CD14-positive monocyte (primary cell): Measurements from ENCODE around the gene GRK3. TPM values are rescaled to one million over a fixed set of nuclear protein-coding genes. Genes with fewer than 3 reads are reported as not detected.

Experiments
- DNase-seq, 3 donors: peaks; one replicate each; pipeline ENCODE4 v3.0.0-alpha.2; 2011 to 2022
- H2AFZ ChIP-seq: 2 replicates; pipeline ENCODE4 v1.6.0; 2012; ENCODE audit warnings: mild to moderate bottlenecking, low read depth, low read length, inconsistent platforms; ENCODE audit not compliant: insufficient read depth, poor library complexity, severe bottlenecking
- H3K27ac ChIP-seq, 2 donors: 1 replicate in 1 of 2; 2 replicates in 1 of 2; pipeline ENCODE4 v1.5.1; 2012 to 2013; ENCODE audit warnings: low read length in 2 of 2, control low read depth in 1 of 2, inconsistent platforms in 1 of 2, low read depth in 1 of 2, mild to moderate bottlenecking in 1 of 2
- H3K27me3 ChIP-seq, 2 donors: one replicate each; pipeline versions ENCODE4 v1.6.0 to v1.6.1; 2011 to 2013; ENCODE audit warnings: low read length in 2 of 2; ENCODE audit not compliant: control insufficient read depth in 2 of 2, insufficient read depth in 2 of 2
- H3K36me3 ChIP-seq, 2 donors: replicated peaks in 1 of 2; 1 replicate in 1 of 2; 2 replicates in 1 of 2; pipeline versions ENCODE4 v1.5.1 to v1.6.1; 2012 to 2013; ENCODE audit warnings: low read length in 2 of 2, control low read depth in 1 of 2, inconsistent platforms in 1 of 2, mild to moderate bottlenecking in 1 of 2; ENCODE audit not compliant: insufficient read depth in 2 of 2, control insufficient read depth in 1 of 2
- H3K4me1 ChIP-seq, 2 donors: 1 replicate in 1 of 2; 2 replicates in 1 of 2; pipeline versions ENCODE4 v1.5.1 to v1.6.1; 2012 to 2013; ENCODE audit warnings: low read length in 2 of 2, control low read depth in 1 of 2, inconsistent platforms in 1 of 2, mild to moderate bottlenecking in 1 of 2, moderate library complexity in 1 of 2; ENCODE audit not compliant: insufficient read depth in 2 of 2, control insufficient read depth in 1 of 2
- H3K4me2 ChIP-seq: replicated peaks from 2 replicates; pipeline ENCODE3; 2012; ENCODE audit warnings: low read length, moderate library complexity, mild to moderate bottlenecking; ENCODE audit not compliant: poor library complexity, severe bottlenecking; ENCODE audit errors: extremely low read depth
- H3K4me3 ChIP-seq, 3 experiments: fragments of 200-600 bp in 1 of 3; sonication (generic) in 1 of 3; replicated peaks in 1 of 3; 1 replicate in 2 of 3; 2 replicates in 1 of 3; pipeline ENCODE4 v1.5.1; 2011 to 2013; ENCODE audit warnings: low read length in 3 of 3, mild to moderate bottlenecking in 3 of 3, control low read depth in 2 of 3, low read depth in 2 of 3, inconsistent platforms in 1 of 3, moderate library complexity in 1 of 3
- H3K79me2 ChIP-seq: 2 replicates; pipeline ENCODE4 v1.6.0; 2012; ENCODE audit warnings: mild to moderate bottlenecking, control low read depth, inconsistent platforms, low read length, moderate library complexity; ENCODE audit not compliant: insufficient read depth
- H3K9ac ChIP-seq: 2 replicates; pipeline ENCODE4 v1.6.0; 2017; ENCODE audit warnings: low read length, mild to moderate bottlenecking; ENCODE audit not compliant: insufficient read depth, poor library complexity, severe bottlenecking
- H3K9me3 ChIP-seq, 2 donors: replicated peaks in 1 of 2; 1 replicate in 1 of 2; 2 replicates in 1 of 2; pipeline versions ENCODE4 v1.5.1 to v1.6.1; 2012 to 2013; ENCODE audit warnings: low read length in 2 of 2, control low read depth in 1 of 2; ENCODE audit not compliant: control insufficient read depth in 1 of 2, insufficient read depth in 1 of 2
- H4K20me1 ChIP-seq: 2 replicates; pipeline ENCODE4 v1.6.0; 2012; ENCODE audit warnings: mild to moderate bottlenecking, low read length, control low read depth, moderate library complexity; ENCODE audit not compliant: insufficient read depth
- H3K27ac Mint-ChIP-seq, 7 donors: one replicate each; pipeline ENCODE4 v1.8.0; 2020; ENCODE audit warnings: mild to moderate bottlenecking in 7 of 7, mixed read lengths in 7 of 7, moderate library complexity in 6 of 7, inconsistent platforms in 2 of 7
- H3K27me3 Mint-ChIP-seq, 3 donors: one replicate each; pipeline ENCODE4 v1.8.0; 2021 to 2022; ENCODE audit warnings: low read depth in 3 of 3, mild to moderate bottlenecking in 3 of 3, mixed read lengths in 3 of 3, moderate library complexity in 3 of 3, inconsistent platforms in 1 of 3
- H3K36me3 Mint-ChIP-seq, 2 donors: one replicate each; pipeline ENCODE4 v1.8.0; 2020; ENCODE audit warnings: mixed read lengths in 2 of 2, inconsistent platforms in 1 of 2, mild to moderate bottlenecking in 1 of 2
- H3K4me1 Mint-ChIP-seq: one replicate; pipeline ENCODE4 v1.8.0; 2020; ENCODE audit warnings: mild to moderate bottlenecking, mixed read lengths
- H3K4me3 Mint-ChIP-seq, 2 donors: one replicate each; pipeline ENCODE4 v1.8.0; 2020; ENCODE audit warnings: mild to moderate bottlenecking in 2 of 2, mixed read lengths in 2 of 2, moderate library complexity in 1 of 2
- H3K9me3 Mint-ChIP-seq, 7 donors: one replicate each; pipeline ENCODE4 v1.8.0; 2020 to 2022; ENCODE audit warnings: mixed read lengths in 7 of 7, mild to moderate bottlenecking in 6 of 7, moderate library complexity in 6 of 7, inconsistent platforms in 2 of 7
- WGBS: methylation state at CpG from one replicate; pipeline ENCODE4 v1.1.5; 2013; ENCODE audit warnings: missing lambda C conversion rate; ENCODE audit not compliant: insufficient coverage; 5-methylcytosine and 5-hydroxymethylcytosine counted together
- intact Hi-C, 2 donors: fragments of 100-400 bp; cut with micrococcal nuclease; formaldehyde crosslinking; loops; one replicate each; pipeline versions ENCODE4 v1.15.0 to v1.15.1; 2023
- polyA plus RNA-seq, 3 donors: library from polyadenylated mRNA; depleted of rRNA in 1 of 3; unstranded in 2 of 3; stranded (reverse) in 1 of 3; fragments of 300-500 nt in 2 of 3; fragments of >200 nt in 1 of 3; fragmentation: Illumina TruSeq in 2 of 3; gene quantifications; 1 replicate in 2 of 3; 2 replicates in 1 of 3; pipeline ENCODE4 v1.2.3, GENCODE V29; 2012 to 2021
- TF ChIP-seq, protein P1 (sequence below): fragments of 200-600 bp; IDR thresholded peaks from one replicate; pipeline ENCODE4 v1.8.0; 2022; ENCODE audit warnings: antibody characterized with exemption, mild to moderate bottlenecking

GRK3 gene
- polyA plus RNA-seq, 3 donors: 8.3 to 33.3 (median 9.6) TPM

DNA sequence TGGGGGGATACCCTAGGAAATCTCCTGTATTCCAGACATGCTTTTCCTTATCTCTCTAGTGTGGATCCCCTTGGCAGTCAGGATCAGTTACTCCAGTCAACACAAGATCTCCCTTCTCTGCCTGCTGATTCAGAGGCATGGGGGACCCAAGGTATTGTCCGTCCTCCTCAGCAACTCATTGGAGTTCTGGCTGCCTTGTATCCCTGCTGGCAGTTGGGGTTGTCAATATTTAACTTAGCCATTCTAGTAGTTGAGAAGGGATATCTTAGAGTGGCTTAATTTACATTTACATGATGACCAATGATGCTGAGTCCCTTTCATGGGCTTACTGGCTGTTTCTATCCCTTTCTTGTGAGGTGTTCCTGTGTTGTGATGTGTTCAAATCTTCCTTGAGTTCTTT is 74.2 kb downstream of the GRK3 start:
- Histone ChIP-seq H3K27me3 (no peaks in the 10 kb centered on the region), H3K27ac (no peak overlapping the region), H2AFZ (no peak overlapping the region), H3K9me3 (no peaks in the 10 kb centered on the region), H3K4me1 (no peaks in the 10 kb centered on the region), H4K20me1 (peaks cover 100% of the 10 kb centered on the region), H3K4me3 (no peak overlapping the region), H3K9ac (no peak overlapping the region), H3K4me2 (no peak overlapping the region), H3K36me3 (peaks cover 20 to 66% of the 10 kb centered on the region in 2 donors), H3K79me2 (peaks cover 97% of the 10 kb centered on the region)
- Mint-ChIP-seq H3K9me3 (peaks cover 0 to 11% (median 4%) of the 10 kb centered on the region in 7 donors), H3K4me1 (peaks cover 2% of the 10 kb centered on the region), H3K4me3 (no peak overlapping the region), H3K36me3 (peaks cover 33 to 42% of the 10 kb centered on the region in 2 donors), H3K27ac (peak overlapping the region in 1 of 7 donors; percentile 18), H3K27me3 (peaks cover 0 to 2% (median 0%) of the 10 kb centered on the region in 3 donors)
- DNase-seq: no peak
- TF ChIP-seq, protein P1, sequence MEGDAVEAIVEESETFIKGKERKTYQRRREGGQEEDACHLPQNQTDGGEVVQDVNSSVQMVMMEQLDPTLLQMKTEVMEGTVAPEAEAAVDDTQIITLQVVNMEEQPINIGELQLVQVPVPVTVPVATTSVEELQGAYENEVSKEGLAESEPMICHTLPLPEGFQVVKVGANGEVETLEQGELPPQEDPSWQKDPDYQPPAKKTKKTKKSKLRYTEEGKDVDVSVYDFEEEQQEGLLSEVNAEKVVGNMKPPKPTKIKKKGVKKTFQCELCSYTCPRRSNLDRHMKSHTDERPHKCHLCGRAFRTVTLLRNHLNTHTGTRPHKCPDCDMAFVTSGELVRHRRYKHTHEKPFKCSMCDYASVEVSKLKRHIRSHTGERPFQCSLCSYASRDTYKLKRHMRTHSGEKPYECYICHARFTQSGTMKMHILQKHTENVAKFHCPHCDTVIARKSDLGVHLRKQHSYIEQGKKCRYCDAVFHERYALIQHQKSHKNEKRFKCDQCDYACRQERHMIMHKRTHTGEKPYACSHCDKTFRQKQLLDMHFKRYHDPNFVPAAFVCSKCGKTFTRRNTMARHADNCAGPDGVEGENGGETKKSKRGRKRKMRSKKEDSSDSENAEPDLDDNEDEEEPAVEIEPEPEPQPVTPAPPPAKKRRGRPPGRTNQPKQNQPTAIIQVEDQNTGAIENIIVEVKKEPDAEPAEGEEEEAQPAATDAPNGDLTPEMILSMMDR: no peak
- WGBS: no CpG with 5 or more reads among the region's 1 CpG
- intact Hi-C loops: no loop called here

GRCh38 chr22:25641650-25642049 is 77.2 kb downstream of the GRK3 start:
- Histone ChIP-seq H3K79me2 (peaks cover 92% of the 10 kb centered on the region), H3K9me3 (no peaks in the 10 kb centered on the region), H3K4me2 (no peak overlapping the region), H2AFZ (no peak overlapping the region), H4K20me1 (peaks cover 100% of the 10 kb centered on the region), H3K27ac (peak overlapping the region in 1 of 2 donors; percentile 14), H3K9ac (no peak overlapping the region), H3K36me3 (peaks cover 34 to 90% of the 10 kb centered on the region in 2 donors), H3K4me3 (no peak overlapping the region), H3K27me3 (no peaks in the 10 kb centered on the region), H3K4me1 (no peaks in the 10 kb centered on the region)
- DNase-seq: no peak
- peaks cover 0 to 2% (median 0%) of the 10 kb centered on the region in 3 donors for H3K27me3 Mint-ChIP-seq
- H3K9me3 Mint-ChIP-seq: peaks cover 0 to 11% (median 4%) of the 10 kb centered on the region in 7 donors
- H3K27ac Mint-ChIP-seq: peak overlapping the region in 1 of 7 donors; percentile 43
- H3K36me3 Mint-ChIP-seq: peaks cover 48 to 68% of the 10 kb centered on the region in 2 donors
- H3K4me3 Mint-ChIP-seq: no peak overlapping the region
- TF ChIP-seq, protein P1: no peak
- intact Hi-C loops: no loop called here
- 100% methylated on average over 1 of the region's 2 CpGs for WGBS
- peaks cover 7% of the 10 kb centered on the region for H3K4me1 Mint-ChIP-seq
